ENCODE data around the gene CD63. TPM values are rescaled to one million over a fixed set of nuclear protein-coding genes. Genes with fewer than 3 reads are reported as not detected.

CD63 gene
- total and polyA plus RNA-seq, 2 experiments from 2014 or later, result 1,401 to 2,624 TPM

- H3K79me2 ChIP-seq, result peaks cover 40% of the 10 kb centered on the region
- peaks cover 30% of the 10 kb centered on the region for H3K4me1 ChIP-seq (ENCODE audit: insufficient read depth)
- H3K4me2 ChIP-seq, result peak overlapping the region; percentile 36
- no peak overlapping the region for H2AFZ ChIP-seq
- peak overlapping the region; percentile 84 for H3K27ac ChIP-seq
- H3K27me3 ChIP-seq, result no peaks in the 10 kb centered on the region
- H3K9me3 ChIP-seq (ENCODE audit: low read depth), result no peaks in the 10 kb centered on the region
- no peak for TF ChIP-seq CTCF (IDR thresholded peaks at IDR 0.05; ENCODE audit: poor library complexity)
- TF ChIP-seq EZH2 (IDR thresholded peaks at IDR 0.05; ENCODE audit: borderline replicate concordance), result no peak
- TF ChIP-seq EZH2phosphoT487 (IDR thresholded peaks at IDR 0.05; ENCODE audit: low read depth, severe bottlenecking, unreplicated experiment), result no peak
- H3K36me3 ChIP-seq (replicated peaks; ENCODE audit: insufficient read depth, low read depth), result no peaks in the 10 kb centered on the region
- H3K9me2 ChIP-seq (replicated peaks; ENCODE audit: insufficient read depth), result no peaks in the 10 kb centered on the region
- DNase-seq (ENCODE audit: low spot score), result no peak
- no peak overlapping the region for H3K4me3 ChIP-seq
- H4K20me1 ChIP-seq (ENCODE audit: insufficient read depth, poor library complexity, severe bottlenecking), result no peaks in the 10 kb centered on the region
- 81% methylated on average over 7 of the region's 7 CpGs for WGBS (ENCODE audit: low lambda C conversion rate, missing lambda C conversion rate)
Measured at GRCh38 chr12:55719371-55719770, 9.4 kb downstream of the CD63 start.

GRCh38 chr12:55718624-55719275, 10.1 kb downstream of the CD63 start:
- H3K4me1 ChIP-seq (ENCODE audit: insufficient read depth), result peaks cover 30% of the 10 kb centered on the region
- H3K27me3 ChIP-seq, result no peaks in the 10 kb centered on the region
- H3K9me3 ChIP-seq (ENCODE audit: low read depth), result no peaks in the 10 kb centered on the region
- no peak for TF ChIP-seq CTCF (IDR thresholded peaks at IDR 0.05; ENCODE audit: poor library complexity)
- TF ChIP-seq EZH2phosphoT487 (IDR thresholded peaks at IDR 0.05; ENCODE audit: low read depth, severe bottlenecking, unreplicated experiment), result no peak
- no peaks in the 10 kb centered on the region for H3K36me3 ChIP-seq (replicated peaks; ENCODE audit: insufficient read depth, low read depth)
- H3K79me2 ChIP-seq, result peaks cover 38% of the 10 kb centered on the region
- no peaks in the 10 kb centered on the region for H3K9me2 ChIP-seq (replicated peaks; ENCODE audit: insufficient read depth)
- peak overlapping the region; percentile 84 for H3K27ac ChIP-seq
- H4K20me1 ChIP-seq (ENCODE audit: insufficient read depth, poor library complexity, severe bottlenecking), result no peaks in the 10 kb centered on the region
- no peak overlapping the region for H2AFZ ChIP-seq
- no peak overlapping the region for H3K4me2 ChIP-seq
- DNase-seq (ENCODE audit: low spot score), result no peak
- 83% methylated on average over 4 of the region's 4 CpGs for WGBS (ENCODE audit: low lambda C conversion rate, missing lambda C conversion rate)
- H3K4me3 ChIP-seq, result no peak overlapping the region

GRCh38 chr12:55718015-55718414, 10.8 kb downstream of the CD63 start:
- Histone ChIP-seq H3K27ac (no peak overlapping the region), H3K79me2 (peaks cover 38% of the 10 kb centered on the region), H3K4me2 (peak overlapping the region; percentile 39), H3K4me3 (no peak overlapping the region), H3K9me3 (ENCODE audit: low read depth) (no peaks in the 10 kb centered on the region), H4K20me1 (ENCODE audit: insufficient read depth, poor library complexity, severe bottlenecking) (no peaks in the 10 kb centered on the region), H3K4me1 (ENCODE audit: insufficient read depth) (peaks cover 30% of the 10 kb centered on the region), H3K27me3 (no peaks in the 10 kb centered on the region), H3K36me3 (replicated peaks; ENCODE audit: insufficient read depth, low read depth) (no peaks in the 10 kb centered on the region), H2AFZ (no peak overlapping the region), H3K9me2 (replicated peaks; ENCODE audit: insufficient read depth) (no peaks in the 10 kb centered on the region)
- TF ChIP-seq EZH2 (IDR thresholded peaks at IDR 0.05; ENCODE audit: borderline replicate concordance) (no peak), EZH2phosphoT487 (IDR thresholded peaks at IDR 0.05; ENCODE audit: low read depth, severe bottlenecking, unreplicated experiment) (no peak), CTCF (IDR thresholded peaks at IDR 0.05; ENCODE audit: poor library complexity) (no peak)
- no peak for DNase-seq (ENCODE audit: low spot score)
- WGBS (ENCODE audit: low lambda C conversion rate, missing lambda C conversion rate), result 38% methylated on average over 4 of the region's 4 CpGs

Data from hepatocyte (in vitro differentiated cells).